ENCODE results near the gene HCK.

The HCK gene

DNA sequence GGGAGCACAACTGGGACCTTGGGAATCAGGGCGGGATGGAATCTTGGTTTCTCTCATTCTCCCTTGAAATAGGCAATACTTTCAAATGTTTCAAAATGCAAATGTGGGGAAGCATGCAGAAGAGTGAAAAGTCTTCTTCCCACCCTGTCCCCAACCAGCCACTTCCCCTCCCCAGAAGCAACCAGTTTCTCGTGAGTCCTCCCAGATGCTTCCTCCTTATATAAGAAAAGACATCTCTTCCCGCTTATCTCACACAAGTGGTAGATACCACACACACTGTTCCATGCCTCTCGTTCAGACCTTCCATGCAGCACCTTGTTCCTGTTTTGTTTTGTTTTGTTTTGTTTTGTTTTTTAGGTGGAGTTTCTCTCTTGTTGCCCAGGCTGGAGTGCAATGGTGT lies 25.1 kb downstream of the HCK start:
- Histone ChIP-seq H2AFZ (ENCODE audit: low read depth, low read length, severe bottlenecking) (no peak overlapping the region), H3K9me3 (ENCODE audit: insufficient read depth, low read length) (no peaks in the 10 kb centered on the region), H3K27me3 (ENCODE audit: low read length) (no peaks in the 10 kb centered on the region), H3K27ac (ENCODE audit: low read depth, low read length) (no peak overlapping the region), H4K20me1 (ENCODE audit: low read depth, low read length) (no peaks in the 10 kb centered on the region), H3K36me3 (ENCODE audit: low read length) (no peaks in the 10 kb centered on the region), H3K4me2 (ENCODE audit: low read depth, low read length, poor library complexity, severe bottlenecking) (no peak overlapping the region), H3K4me3 (ENCODE audit: insufficient read depth, low read length, poor library complexity, severe bottlenecking) (no peak overlapping the region), H3K9ac (ENCODE audit: low read length) (no peak overlapping the region), H3F3A (ENCODE audit: insufficient read depth) (no peaks in the 10 kb centered on the region), H3K9me2 (replicated peaks; ENCODE audit: insufficient read depth, low read length) (no peaks in the 10 kb centered on the region), H3K79me2 (ENCODE audit: insufficient read depth, low read length) (no peaks in the 10 kb centered on the region)
- TF ChIP-seq, protein P1, sequence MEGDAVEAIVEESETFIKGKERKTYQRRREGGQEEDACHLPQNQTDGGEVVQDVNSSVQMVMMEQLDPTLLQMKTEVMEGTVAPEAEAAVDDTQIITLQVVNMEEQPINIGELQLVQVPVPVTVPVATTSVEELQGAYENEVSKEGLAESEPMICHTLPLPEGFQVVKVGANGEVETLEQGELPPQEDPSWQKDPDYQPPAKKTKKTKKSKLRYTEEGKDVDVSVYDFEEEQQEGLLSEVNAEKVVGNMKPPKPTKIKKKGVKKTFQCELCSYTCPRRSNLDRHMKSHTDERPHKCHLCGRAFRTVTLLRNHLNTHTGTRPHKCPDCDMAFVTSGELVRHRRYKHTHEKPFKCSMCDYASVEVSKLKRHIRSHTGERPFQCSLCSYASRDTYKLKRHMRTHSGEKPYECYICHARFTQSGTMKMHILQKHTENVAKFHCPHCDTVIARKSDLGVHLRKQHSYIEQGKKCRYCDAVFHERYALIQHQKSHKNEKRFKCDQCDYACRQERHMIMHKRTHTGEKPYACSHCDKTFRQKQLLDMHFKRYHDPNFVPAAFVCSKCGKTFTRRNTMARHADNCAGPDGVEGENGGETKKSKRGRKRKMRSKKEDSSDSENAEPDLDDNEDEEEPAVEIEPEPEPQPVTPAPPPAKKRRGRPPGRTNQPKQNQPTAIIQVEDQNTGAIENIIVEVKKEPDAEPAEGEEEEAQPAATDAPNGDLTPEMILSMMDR (IDR thresholded peaks at IDR 0.05; ENCODE audit: insufficient read depth, low read length, poor library complexity, severe bottlenecking) = no peak
- TF ChIP-seq EZH2phosphoT487 (conservative IDR thresholded peaks at IDR 0.05; ENCODE audit: low read length) = no peak

DNA sequence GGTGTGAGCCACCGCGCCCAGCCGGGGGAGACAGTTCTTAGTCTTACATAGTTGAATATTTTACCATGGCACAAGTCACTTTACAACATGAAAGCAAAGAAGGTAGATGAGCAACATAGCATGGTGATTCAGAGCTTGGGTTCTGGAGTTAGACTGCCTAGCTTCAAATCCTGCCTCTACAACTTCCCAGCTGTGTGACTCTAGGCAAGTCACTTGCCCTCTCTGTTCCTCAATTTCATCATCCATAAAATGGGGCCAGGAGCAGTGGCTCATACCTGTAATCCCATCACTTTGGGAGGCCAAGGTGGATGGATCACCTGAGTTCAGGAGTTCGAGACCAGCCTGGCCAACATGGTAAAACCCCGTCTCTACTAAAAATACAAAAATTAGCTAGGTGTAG lies 26.3 kb downstream of the HCK start:
- Histone ChIP-seq H3K79me2 (ENCODE audit: insufficient read depth, low read length) (no peaks in the 10 kb centered on the region), H2AFZ (ENCODE audit: low read depth, low read length, severe bottlenecking) (no peak overlapping the region), H3K9me3 (ENCODE audit: insufficient read depth, low read length) (no peaks in the 10 kb centered on the region), H3K9ac (ENCODE audit: low read length) (no peak overlapping the region), H3K4me3 (ENCODE audit: insufficient read depth, low read length, poor library complexity, severe bottlenecking) (no peak overlapping the region), H3K9me2 (replicated peaks; ENCODE audit: insufficient read depth, low read length) (no peaks in the 10 kb centered on the region), H3K36me3 (ENCODE audit: low read length) (no peaks in the 10 kb centered on the region), H3K27ac (ENCODE audit: low read depth, low read length) (no peak overlapping the region), H3F3A (ENCODE audit: insufficient read depth) (peaks cover 5% of the 10 kb centered on the region; the same call in 1 of the 2 replicates), H3K27me3 (ENCODE audit: low read length) (no peaks in the 10 kb centered on the region), H3K4me2 (ENCODE audit: low read depth, low read length, poor library complexity, severe bottlenecking) (no peak overlapping the region), H4K20me1 (ENCODE audit: low read depth, low read length) (no peaks in the 10 kb centered on the region)
- TF ChIP-seq, protein P1 (IDR thresholded peaks at IDR 0.05; ENCODE audit: insufficient read depth, low read length, poor library complexity, severe bottlenecking) = no peak
- no peak for TF ChIP-seq EZH2phosphoT487 (conservative IDR thresholded peaks at IDR 0.05; ENCODE audit: low read length)

DNA sequence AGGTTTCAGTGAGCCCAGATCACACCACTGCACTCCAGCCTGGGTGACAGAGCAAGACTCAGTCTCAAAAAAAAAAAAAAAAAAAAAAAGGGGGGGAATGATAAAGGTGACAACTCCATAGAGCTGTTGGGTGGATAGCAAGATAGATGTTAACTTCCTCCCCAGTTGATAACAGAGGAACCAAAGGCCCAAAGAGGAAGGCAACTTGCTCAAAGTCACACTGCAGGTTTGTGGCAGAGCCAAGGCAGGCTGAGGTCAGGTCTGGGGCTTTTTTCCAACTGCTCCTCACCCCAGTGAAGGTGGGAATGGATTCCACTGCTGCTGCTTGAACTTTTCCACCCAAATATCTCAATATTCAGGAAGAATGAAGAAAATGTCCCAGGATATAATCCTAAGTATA lies 26.7 kb downstream of the HCK start:
- no peak overlapping the region for H3K9ac ChIP-seq (ENCODE audit: low read length)
- H3K4me3 ChIP-seq (ENCODE audit: insufficient read depth, low read length, poor library complexity, severe bottlenecking) = no peak overlapping the region
- no peak overlapping the region for H2AFZ ChIP-seq (ENCODE audit: low read depth, low read length, severe bottlenecking)
- H3K27ac ChIP-seq (ENCODE audit: low read depth, low read length) = no peak overlapping the region
- H3K79me2 ChIP-seq (ENCODE audit: insufficient read depth, low read length) = no peaks in the 10 kb centered on the region
- H3K9me2 ChIP-seq (replicated peaks; ENCODE audit: insufficient read depth, low read length) = no peaks in the 10 kb centered on the region
- TF ChIP-seq, protein P1 (IDR thresholded peaks at IDR 0.05; ENCODE audit: insufficient read depth, low read length, poor library complexity, severe bottlenecking) = no peak
- TF ChIP-seq EZH2phosphoT487 (conservative IDR thresholded peaks at IDR 0.05; ENCODE audit: low read length) = no peak
- H4K20me1 ChIP-seq (ENCODE audit: low read depth, low read length) = no peaks in the 10 kb centered on the region
- no peaks in the 10 kb centered on the region for H3K9me3 ChIP-seq (ENCODE audit: insufficient read depth, low read length)
- H3K27me3 ChIP-seq (ENCODE audit: low read length) = no peaks in the 10 kb centered on the region
- no peak overlapping the region for H3K4me2 ChIP-seq (ENCODE audit: low read depth, low read length, poor library complexity, severe bottlenecking)
- no peaks in the 10 kb centered on the region for H3K36me3 ChIP-seq (ENCODE audit: low read length)
- H3F3A ChIP-seq (ENCODE audit: insufficient read depth) = peaks cover 7% of the 10 kb centered on the region; the same call in 1 of the 2 replicates
